Mucosa of stomach (tissue), 1 donor: ENCODE results near the gene ELOA.

ENCODE experiments used
- H3K27me3 ChIP-seq: one replicate; pipeline ENCODE4 v1.7.0; 2013; ENCODE audit warnings: mild to moderate bottlenecking, low read length; ENCODE audit not compliant: control insufficient read depth, insufficient read depth
- H3K36me3 ChIP-seq: one replicate; pipeline ENCODE4 v1.7.0; 2013; ENCODE audit warnings: low read length; ENCODE audit not compliant: control insufficient read depth, insufficient read depth
- H3K4me1 ChIP-seq: one replicate; pipeline ENCODE4 v1.7.0; 2013; ENCODE audit warnings: mild to moderate bottlenecking, low read length; ENCODE audit not compliant: control insufficient read depth, insufficient read depth
- H3K4me3 ChIP-seq: one replicate; pipeline ENCODE4 v1.7.0; 2013; ENCODE audit warnings: low read length
- H3K9ac ChIP-seq: one replicate; pipeline ENCODE4 v1.7.0; 2013; ENCODE audit warnings: mild to moderate bottlenecking, low read length, moderate library complexity
- H3K9me3 ChIP-seq: one replicate; pipeline ENCODE4 v1.7.0; 2013; ENCODE audit warnings: mild to moderate bottlenecking, low read length, moderate library complexity; ENCODE audit not compliant: control insufficient read depth
- donor health status: Pancreatic carcinoma.

Gene ELOA

DNA sequence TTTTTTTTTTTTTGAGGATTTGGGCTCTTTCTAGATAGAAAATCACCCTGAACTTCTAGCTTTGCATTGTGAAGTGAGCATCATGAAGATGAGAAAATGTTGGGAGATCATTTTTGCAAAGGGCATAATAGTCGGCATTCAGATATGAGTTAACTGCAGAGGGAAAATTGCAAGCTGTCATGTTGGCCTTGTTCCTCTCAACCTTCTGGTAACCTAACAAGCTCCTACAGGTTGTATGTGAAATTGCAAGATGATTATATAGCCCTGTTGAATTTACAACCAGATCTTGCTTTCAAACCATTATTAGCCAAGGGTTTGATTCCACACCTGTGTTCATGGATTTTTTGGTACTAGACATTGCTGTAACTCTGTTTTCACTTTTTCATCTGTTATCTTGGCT is 2.2 kb downstream of the ELOA start:
- Histone ChIP-seq H3K4me1 (peaks cover 17% of the 10 kb centered on the region), H3K36me3 (no peaks in the 10 kb centered on the region), H3K9me3 (no peaks in the 10 kb centered on the region), H3K4me3 (no peak overlapping the region), H3K27me3 (no peaks in the 10 kb centered on the region), H3K9ac (no peak overlapping the region)

DNA sequence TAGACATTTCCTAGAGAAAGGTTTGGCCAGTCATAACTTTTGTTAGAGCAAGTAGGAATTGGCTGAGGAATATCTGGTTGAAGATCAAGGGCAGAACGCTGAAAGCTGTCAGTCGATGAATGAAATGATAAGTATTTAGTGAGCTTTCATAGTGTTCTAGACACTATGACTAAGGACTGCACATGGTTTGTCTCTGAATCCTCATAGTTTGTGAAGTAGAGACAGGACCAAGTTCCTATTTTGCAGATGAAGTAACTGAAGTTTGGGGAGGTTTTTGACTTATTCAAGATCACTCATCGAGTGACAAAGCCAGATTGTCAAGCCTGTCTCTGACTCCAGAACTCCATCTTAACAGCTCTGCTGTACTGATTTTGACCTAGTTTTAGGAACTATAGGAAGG is 4.7 kb downstream of the ELOA start:
- Histone ChIP-seq H3K27me3 (no peaks in the 10 kb centered on the region), H3K4me1 (peaks cover 10% of the 10 kb centered on the region), H3K9me3 (no peaks in the 10 kb centered on the region), H3K9ac (no peak overlapping the region), H3K4me3 (no peak overlapping the region), H3K36me3 (peaks cover 7% of the 10 kb centered on the region)

- no peaks in the 10 kb centered on the region for H3K9me3 ChIP-seq
- no peak overlapping the region for H3K4me3 ChIP-seq
- H3K4me1 ChIP-seq = peaks cover 4% of the 10 kb centered on the region
- no peaks in the 10 kb centered on the region for H3K27me3 ChIP-seq
- H3K9ac ChIP-seq = no peak overlapping the region
- H3K36me3 ChIP-seq = peaks cover 13% of the 10 kb centered on the region
Observed at GRCh38 chr1:23751050-23751814, 8.0 kb downstream of the ELOA start.

DNA sequence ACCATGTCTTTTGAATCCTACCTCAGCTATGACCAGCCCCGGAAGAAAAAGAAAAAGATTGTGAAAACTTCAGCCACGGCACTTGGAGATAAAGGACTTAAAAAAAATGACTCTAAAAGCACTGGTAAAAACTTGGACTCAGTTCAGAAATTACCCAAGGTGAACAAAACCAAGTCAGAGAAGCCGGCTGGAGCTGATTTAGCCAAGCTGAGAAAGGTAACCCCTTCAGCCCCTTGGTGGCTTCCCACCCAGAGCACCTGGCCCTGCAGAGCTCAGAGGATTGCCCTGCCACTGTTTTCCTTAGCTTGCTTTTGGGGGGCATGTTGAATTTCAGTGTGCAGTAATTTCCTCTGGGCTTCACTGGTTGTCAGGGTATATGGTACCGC is 8.5 kb downstream of the ELOA start:
- no peaks in the 10 kb centered on the region for H3K27me3 ChIP-seq
- peaks cover 4% of the 10 kb centered on the region for H3K4me1 ChIP-seq
- no peak overlapping the region for H3K9ac ChIP-seq
- no peak overlapping the region for H3K4me3 ChIP-seq
- peaks cover 13% of the 10 kb centered on the region for H3K36me3 ChIP-seq
- no peaks in the 10 kb centered on the region for H3K9me3 ChIP-seq

GRCh38 chr1:23752909-23753308 is 9.6 kb downstream of the ELOA start:
- Histone ChIP-seq H3K9me3 (no peaks in the 10 kb centered on the region), H3K36me3 (peaks cover 13% of the 10 kb centered on the region), H3K27me3 (no peaks in the 10 kb centered on the region), H3K9ac (no peak overlapping the region), H3K4me3 (no peak overlapping the region), H3K4me1 (peaks cover 4% of the 10 kb centered on the region)

- no peaks in the 10 kb centered on the region for H3K27me3 ChIP-seq
- H3K4me3 ChIP-seq = no peak overlapping the region
- H3K4me1 ChIP-seq = no peaks in the 10 kb centered on the region
- H3K9me3 ChIP-seq = no peaks in the 10 kb centered on the region
- H3K36me3 ChIP-seq = peaks cover 20% of the 10 kb centered on the region
- no peak overlapping the region for H3K9ac ChIP-seq
Observed at GRCh38 chr1:23756676-23757075, 13.4 kb downstream of the ELOA start.

- no peaks in the 10 kb centered on the region for H3K27me3 ChIP-seq
- peaks cover 17% of the 10 kb centered on the region for H3K36me3 ChIP-seq
- no peaks in the 10 kb centered on the region for H3K4me1 ChIP-seq
- no peaks in the 10 kb centered on the region for H3K9me3 ChIP-seq
- H3K9ac ChIP-seq = no peak overlapping the region
- H3K4me3 ChIP-seq = no peak overlapping the region
Observed at GRCh38 chr1:23757812-23758211, 14.5 kb downstream of the ELOA start.

DNA sequence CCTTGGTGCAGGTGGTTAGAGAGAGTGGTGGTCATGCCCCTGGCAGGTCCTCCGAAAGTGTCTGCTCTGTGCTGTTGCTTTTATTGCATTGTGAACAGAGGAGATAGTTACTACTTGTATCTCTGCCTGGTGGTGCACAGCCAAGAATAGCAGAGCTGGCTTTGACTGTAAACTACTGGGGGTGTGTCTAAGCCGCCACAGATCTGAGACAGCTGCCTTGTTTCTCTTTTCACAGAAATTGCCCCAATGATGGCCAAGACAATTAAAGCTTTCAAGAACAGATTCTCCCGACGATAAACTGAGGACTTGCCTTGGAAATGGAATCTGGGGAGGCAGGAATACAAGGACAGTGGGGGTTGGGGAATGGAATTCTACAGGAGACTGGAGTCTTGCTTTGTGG is 16.0 kb downstream of the ELOA start:
- H3K9ac ChIP-seq = no peak overlapping the region
- no peak overlapping the region for H3K4me3 ChIP-seq
- no peaks in the 10 kb centered on the region for H3K27me3 ChIP-seq
- H3K4me1 ChIP-seq = no peaks in the 10 kb centered on the region
- H3K9me3 ChIP-seq = no peaks in the 10 kb centered on the region
- H3K36me3 ChIP-seq = peaks cover 14% of the 10 kb centered on the region

DNA sequence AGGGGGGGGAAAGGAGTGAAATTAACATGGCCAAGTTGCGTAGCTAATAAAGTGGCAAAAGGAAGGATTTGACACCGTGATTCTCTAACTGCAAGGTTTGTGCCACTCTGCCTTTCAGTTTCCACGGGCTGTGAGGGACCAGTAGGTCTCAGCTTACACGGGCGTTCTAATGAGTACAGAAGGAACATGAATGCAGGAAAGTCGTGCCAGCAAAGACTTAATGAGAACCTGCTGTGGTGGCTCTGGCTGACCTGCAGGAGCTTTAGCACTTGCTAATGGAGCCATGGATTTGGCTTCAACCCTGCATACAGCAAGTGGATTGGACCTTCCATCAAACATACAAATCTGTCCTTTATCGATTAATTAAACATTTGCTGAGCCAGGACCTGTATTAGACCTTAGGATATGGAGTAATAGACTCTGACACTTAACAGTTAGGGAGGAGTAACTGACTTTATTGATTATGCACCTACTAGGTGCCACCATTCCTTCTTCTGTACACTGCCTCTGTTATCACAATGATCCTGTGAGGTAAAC is 19.8 kb downstream of the ELOA start:
- peaks cover 15% of the 10 kb centered on the region for H3K36me3 ChIP-seq
- no peak overlapping the region for H3K9ac ChIP-seq
- no peak overlapping the region for H3K4me3 ChIP-seq
- no peaks in the 10 kb centered on the region for H3K9me3 ChIP-seq
- H3K4me1 ChIP-seq = no peaks in the 10 kb centered on the region
- no peaks in the 10 kb centered on the region for H3K27me3 ChIP-seq

- Histone ChIP-seq H3K36me3 (peaks cover 4% of the 10 kb centered on the region), H3K4me1 (no peaks in the 10 kb centered on the region), H3K4me3 (no peak overlapping the region), H3K9ac (no peak overlapping the region), H3K9me3 (no peaks in the 10 kb centered on the region), H3K27me3 (no peaks in the 10 kb centered on the region)
Observed at GRCh38 chr1:23768733-23769132, 25.5 kb downstream of the ELOA start.

GRCh38 chr1:23772049-23772853 is 29.0 kb downstream of the ELOA start:
- Histone ChIP-seq H3K9me3 (no peaks in the 10 kb centered on the region), H3K9ac (no peak overlapping the region), H3K27me3 (no peaks in the 10 kb centered on the region), H3K4me1 (peaks cover 20% of the 10 kb centered on the region), H3K36me3 (no peaks in the 10 kb centered on the region), H3K4me3 (no peak overlapping the region)

DNA sequence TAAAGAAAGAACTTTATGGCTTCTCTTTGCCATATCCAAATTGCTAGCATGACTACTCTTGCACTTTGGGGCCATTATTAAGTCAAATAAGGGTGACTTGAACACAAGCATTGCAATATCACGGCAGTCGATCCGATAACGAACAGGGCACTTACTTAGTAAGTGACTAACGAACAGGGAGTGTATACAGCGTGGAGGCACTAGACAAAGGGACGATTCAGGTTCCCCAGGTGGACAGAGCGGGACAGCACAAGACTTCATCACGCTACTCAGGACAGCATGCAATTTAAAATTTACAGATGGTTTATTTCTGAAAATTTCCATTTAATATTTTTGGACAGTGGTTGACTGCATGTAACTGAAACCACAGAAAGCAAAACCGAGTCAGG is 29.6 kb downstream of the ELOA start:
- Histone ChIP-seq H3K4me3 (no peak overlapping the region), H3K4me1 (peaks cover 26% of the 10 kb centered on the region), H3K27me3 (no peaks in the 10 kb centered on the region), H3K9ac (no peak overlapping the region), H3K9me3 (no peaks in the 10 kb centered on the region), H3K36me3 (no peaks in the 10 kb centered on the region)
